ENCODE results near the gene ABCC11.

DNA sequence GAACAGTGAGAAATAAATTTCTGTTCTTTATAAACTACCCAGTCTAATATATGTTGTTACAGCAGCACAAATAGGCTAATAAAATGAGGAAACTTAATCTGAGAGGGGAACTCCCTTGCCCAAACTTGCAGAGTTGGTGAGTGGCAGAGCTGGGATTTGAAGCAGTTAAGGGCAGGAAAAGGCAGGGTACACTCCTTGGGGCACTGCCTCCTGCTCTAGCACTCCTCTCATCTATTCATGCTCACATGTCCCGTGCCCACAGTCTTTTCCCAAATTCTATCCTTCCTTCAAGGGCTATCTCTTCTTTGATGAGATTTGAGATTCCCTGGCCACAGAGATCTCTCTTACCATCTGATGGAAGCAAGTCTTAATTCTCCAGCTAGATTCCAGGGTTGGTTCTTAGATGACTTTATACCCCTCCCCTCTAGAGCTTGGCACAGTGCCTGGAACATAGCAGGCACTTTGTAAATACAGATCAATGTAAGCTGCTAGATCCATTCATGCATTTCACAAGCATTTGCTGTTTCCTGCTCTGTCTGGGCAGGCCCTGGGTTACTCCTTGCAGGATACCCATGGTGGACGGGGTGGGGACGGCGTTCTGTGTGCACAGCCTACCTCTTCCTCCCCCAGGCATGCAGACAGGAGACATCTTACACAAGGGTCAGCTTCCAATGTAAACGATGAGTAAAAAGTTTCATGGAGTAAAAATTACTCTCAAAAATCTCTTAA lies 52.3 kb downstream of the ABCC11 start:
- TF ChIP-seq, protein P1, sequence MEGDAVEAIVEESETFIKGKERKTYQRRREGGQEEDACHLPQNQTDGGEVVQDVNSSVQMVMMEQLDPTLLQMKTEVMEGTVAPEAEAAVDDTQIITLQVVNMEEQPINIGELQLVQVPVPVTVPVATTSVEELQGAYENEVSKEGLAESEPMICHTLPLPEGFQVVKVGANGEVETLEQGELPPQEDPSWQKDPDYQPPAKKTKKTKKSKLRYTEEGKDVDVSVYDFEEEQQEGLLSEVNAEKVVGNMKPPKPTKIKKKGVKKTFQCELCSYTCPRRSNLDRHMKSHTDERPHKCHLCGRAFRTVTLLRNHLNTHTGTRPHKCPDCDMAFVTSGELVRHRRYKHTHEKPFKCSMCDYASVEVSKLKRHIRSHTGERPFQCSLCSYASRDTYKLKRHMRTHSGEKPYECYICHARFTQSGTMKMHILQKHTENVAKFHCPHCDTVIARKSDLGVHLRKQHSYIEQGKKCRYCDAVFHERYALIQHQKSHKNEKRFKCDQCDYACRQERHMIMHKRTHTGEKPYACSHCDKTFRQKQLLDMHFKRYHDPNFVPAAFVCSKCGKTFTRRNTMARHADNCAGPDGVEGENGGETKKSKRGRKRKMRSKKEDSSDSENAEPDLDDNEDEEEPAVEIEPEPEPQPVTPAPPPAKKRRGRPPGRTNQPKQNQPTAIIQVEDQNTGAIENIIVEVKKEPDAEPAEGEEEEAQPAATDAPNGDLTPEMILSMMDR (IDR thresholded peaks at IDR 0.05), result no peak
- TF ChIP-seq POLR2A (IDR thresholded peaks at IDR 0.05), result no peak

Data from lower leg skin (tissue), 3 donors.